ENCODE measurements around the gene HDAC4. TPM values are rescaled to one million over a fixed set of nuclear protein-coding genes. Genes with fewer than 3 reads are reported as not detected.

Gene HDAC4
- total and polyA plus RNA-seq, 8 donors: 1.7 to 98.8 (median 24.5) TPM

DNA sequence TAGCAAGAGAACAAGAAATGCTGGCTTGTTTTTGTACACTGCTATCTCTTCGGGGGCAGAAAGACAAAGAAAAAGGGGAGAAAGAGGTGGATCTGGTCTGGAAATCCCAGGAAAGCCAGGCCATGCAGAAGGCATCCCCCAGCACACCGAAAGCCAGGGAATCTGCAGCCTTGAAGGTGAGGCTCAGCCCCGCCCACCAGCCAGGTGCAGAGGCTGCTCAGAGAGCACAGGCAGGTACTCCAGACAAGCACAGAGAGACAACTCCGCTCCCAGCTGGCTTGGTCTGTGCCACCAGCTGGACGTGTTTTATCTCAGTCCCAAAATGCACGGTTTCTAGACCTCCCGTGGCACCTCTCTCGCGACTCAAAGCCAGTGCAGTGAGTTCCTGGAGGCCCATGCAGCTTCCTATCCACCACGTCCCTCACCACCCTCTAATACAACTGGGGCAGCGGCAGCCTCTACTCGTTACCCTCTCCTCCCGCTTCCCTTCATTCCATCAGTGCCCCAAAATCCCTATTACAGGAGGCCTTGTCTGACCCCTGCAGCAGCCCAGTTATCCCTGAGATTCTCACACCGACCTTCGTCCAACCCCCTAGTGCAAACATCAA, 62.8 kb downstream of the HDAC4 start:
- H3K4me1 ChIP-seq: peaks cover 0 to 33% (median 14%) of the 10 kb centered on the region in 4 donors
- DNase-seq: no peak
- intact Hi-C loops (cut with DNase I; ENCODE audit: low total_unique reads): no loop called here
- H3K36me3 ChIP-seq: no peaks in the 10 kb centered on the region
- 65 to 80% (median 66%) methylated on average over 15 of the region's 15 CpGs for WGBS, 5 donors
- H3K9me3 ChIP-seq: peaks cover 0 to 4% (median 0%) of the 10 kb centered on the region in 4 donors
- TF ChIP-seq EP300 (IDR thresholded peaks at IDR 0.05) (no peak), POLR2A (IDR thresholded peaks at IDR 0.05) (no peak), CTCF (IDR thresholded peaks at IDR 0.05) (no peak), POLR2AphosphoS5 (IDR thresholded peaks at IDR 0.05) (no peak)
- peak overlapping the region in 4 of 5 donors; percentile 33 to 72 (median 52) for H3K27ac ChIP-seq
- no peaks in the 10 kb centered on the region for H3K27me3 ChIP-seq
- H3K4me3 ChIP-seq: no peak overlapping the region

DNA sequence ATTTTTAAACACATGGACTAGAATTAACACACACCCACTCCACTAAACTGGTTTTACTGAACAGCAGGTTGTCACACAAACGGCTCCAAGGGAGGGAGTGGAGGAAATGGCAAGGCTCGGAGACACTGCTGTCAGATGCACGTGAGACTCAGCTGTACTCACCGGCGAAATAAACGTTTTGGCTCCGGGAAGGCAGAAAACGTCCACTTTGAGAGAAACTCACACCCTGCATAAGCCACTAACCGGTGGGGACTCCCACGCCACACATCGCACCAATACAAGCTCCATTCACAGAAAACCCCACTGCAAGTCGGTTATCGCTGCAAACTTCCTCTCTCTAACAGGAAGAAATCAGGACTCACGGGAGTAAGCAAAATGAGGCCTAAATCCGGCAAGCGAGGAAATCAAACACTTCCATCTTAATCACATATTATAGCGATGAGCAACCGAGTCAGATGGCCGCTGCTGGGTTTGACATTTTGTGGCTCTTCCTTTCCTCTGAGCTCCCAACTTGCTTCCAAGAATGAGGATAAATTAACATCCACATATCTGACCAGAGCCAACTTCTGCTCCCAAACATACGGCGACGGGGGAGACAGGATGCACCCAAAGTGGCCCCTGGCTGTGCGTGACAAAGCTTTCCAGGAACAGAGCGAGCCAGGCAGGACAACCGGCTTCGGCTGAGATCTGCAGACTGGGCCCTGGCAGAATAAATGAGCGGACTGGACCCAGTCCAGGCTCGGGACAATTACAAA, 63.5 kb downstream of the HDAC4 start:
- H3K27me3 ChIP-seq: no peaks in the 10 kb centered on the region
- H3K27ac ChIP-seq: peak overlapping the region in 4 of 5 donors; percentile 33 to 72 (median 52)
- WGBS, 5 donors: 70 to 80% (median 73%) methylated on average over 28 of the region's 28 CpGs
- peaks cover 0 to 33% (median 14%) of the 10 kb centered on the region in 4 donors for H3K4me1 ChIP-seq
- no peaks in the 10 kb centered on the region for H3K36me3 ChIP-seq
- TF ChIP-seq EP300 (IDR thresholded peaks at IDR 0.05) (no peak), CTCF (IDR thresholded peaks at IDR 0.05) (no peak), POLR2AphosphoS5 (IDR thresholded peaks at IDR 0.05) (no peak), POLR2A (IDR thresholded peaks at IDR 0.05) (no peak)
- no peak overlapping the region for H3K4me3 ChIP-seq
- H3K9me3 ChIP-seq: peaks cover 0 to 4% (median 0%) of the 10 kb centered on the region in 4 donors
- intact Hi-C loops (cut with DNase I; ENCODE audit: low total_unique reads): no loop called here
- peak in 1 of 2 donors; percentile 46 for DNase-seq

DNA sequence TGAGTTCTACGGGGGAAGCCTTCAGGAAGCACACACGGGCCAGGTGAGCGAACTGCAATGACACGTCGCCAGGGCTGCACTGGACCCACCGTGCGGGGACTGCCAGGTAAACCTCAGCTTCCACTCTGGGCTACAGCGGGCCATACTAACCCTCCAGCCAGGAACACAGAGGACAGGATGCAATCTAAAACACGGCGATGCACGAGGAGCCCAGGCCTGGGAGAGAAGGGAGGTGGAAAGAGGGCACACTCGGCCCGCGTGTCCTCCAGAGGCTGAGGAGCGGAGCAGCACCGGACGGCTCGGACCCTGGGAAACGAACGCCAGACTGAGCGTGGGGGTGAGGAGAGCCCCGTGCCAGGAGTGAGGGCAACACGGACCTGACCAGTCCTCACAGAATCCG, 69.3 kb downstream of the HDAC4 start:
- 75 to 92% (median 89%) methylated on average over 21 to 24 of the region's 24 CpGs for WGBS, 5 donors

GRCh38 chr2:239330836-239331235, 70.0 kb downstream of the HDAC4 start:
- Histone ChIP-seq H3K27ac (peak overlapping the region in 4 of 5 donors; percentile 5 to 87 (median 74)), H3K27me3 (no peaks in the 10 kb centered on the region), H3K9me3 (no peaks in the 10 kb centered on the region), H3K36me3 (no peaks in the 10 kb centered on the region), H3K4me1 (peaks cover 27 to 57% (median 46%) of the 10 kb centered on the region in 4 donors), H3K4me3 (no peak overlapping the region)
- WGBS, 5 donors: 87 to 95% (median 92%) methylated on average over 14 of the region's 14 CpGs
- no peak for DNase-seq
- intact Hi-C loops (cut with DNase I; ENCODE audit: low total_unique reads): no loop called here
- TF ChIP-seq POLR2AphosphoS5 (IDR thresholded peaks at IDR 0.05) (no peak), CTCF (IDR thresholded peaks at IDR 0.05) (no peak), POLR2A (IDR thresholded peaks at IDR 0.05) (no peak), EP300 (IDR thresholded peaks at IDR 0.05) (no peak)

More for the DNA sequence above, 69.3 kb downstream of the HDAC4 start:
- no peak for TF ChIP-seq POLR2A (IDR thresholded peaks at IDR 0.05)
- peak overlapping the region in 2 of 5 donors; percentile 80 to 87 for H3K27ac ChIP-seq
- no peaks in the 10 kb centered on the region for H3K9me3 ChIP-seq
- H3K36me3 ChIP-seq: no peaks in the 10 kb centered on the region
- no peak for DNase-seq
- H3K27me3 ChIP-seq: no peaks in the 10 kb centered on the region
- H3K4me3 ChIP-seq: no peak overlapping the region
- H3K4me1 ChIP-seq: peaks cover 27 to 58% (median 45%) of the 10 kb centered on the region in 4 donors
- intact Hi-C loops (cut with DNase I; ENCODE audit: low total_unique reads): no loop called here

Data from stomach (tissue), 9 donors.